C4-2B (cell line): ENCODE data around the gene CHAF1B.

Source experiments
- CTCF ChIP-seq: fragments of 450-650 bp; conservative IDR thresholded peaks from 2 replicates; pipeline ENCODE4 v1.5.1; 2017; ENCODE audit warnings: mild to moderate bottlenecking
- ZFX ChIP-seq: fragments of 450-650 bp; IDR thresholded peaks from 2 replicates; pipeline ENCODE4 v1.6.1; 2017

GRCh38 chr21:36461918-36462486 is 76.8 kb downstream of the CHAF1B start:
- no peak for TF ChIP-seq CTCF
- no peak for TF ChIP-seq ZFX
